ENCODE data around the gene LRRC7.

GRCh38 chr1:69754521-69754920, 186.8 kb downstream of the LRRC7 start:
- TF ChIP-seq CTCF (IDR thresholded peaks at IDR 0.05; ENCODE audit: low read length) (no peak), EZH2 (IDR thresholded peaks at IDR 0.05; ENCODE audit: borderline replicate concordance, low read length) (no peak)
